Measurements from ENCODE around the gene LLCFC1.

DNA sequence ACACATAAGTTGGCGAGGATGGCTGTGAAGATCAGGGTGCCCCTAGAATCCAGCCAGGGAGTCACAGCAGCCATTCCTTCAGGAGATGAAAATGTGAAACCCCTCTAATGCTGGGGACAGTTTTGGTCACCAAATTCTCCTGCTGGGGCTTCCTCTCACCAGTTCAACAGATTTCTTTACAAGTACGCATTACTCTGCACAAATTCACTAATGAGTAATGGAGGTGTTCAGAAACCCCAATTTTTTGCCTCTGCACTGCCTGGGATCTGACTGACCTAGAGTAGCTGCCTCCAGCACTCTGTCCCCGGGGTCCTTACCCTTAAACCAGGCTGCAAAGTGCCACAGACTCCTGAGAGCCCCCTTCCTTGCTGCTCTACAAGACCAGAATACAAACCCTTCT, 21.8 kb upstream of the LLCFC1 start:
- TF ChIP-seq CTCF (IDR thresholded peaks at IDR 0.05): no peak
- TF ChIP-seq, protein P1, sequence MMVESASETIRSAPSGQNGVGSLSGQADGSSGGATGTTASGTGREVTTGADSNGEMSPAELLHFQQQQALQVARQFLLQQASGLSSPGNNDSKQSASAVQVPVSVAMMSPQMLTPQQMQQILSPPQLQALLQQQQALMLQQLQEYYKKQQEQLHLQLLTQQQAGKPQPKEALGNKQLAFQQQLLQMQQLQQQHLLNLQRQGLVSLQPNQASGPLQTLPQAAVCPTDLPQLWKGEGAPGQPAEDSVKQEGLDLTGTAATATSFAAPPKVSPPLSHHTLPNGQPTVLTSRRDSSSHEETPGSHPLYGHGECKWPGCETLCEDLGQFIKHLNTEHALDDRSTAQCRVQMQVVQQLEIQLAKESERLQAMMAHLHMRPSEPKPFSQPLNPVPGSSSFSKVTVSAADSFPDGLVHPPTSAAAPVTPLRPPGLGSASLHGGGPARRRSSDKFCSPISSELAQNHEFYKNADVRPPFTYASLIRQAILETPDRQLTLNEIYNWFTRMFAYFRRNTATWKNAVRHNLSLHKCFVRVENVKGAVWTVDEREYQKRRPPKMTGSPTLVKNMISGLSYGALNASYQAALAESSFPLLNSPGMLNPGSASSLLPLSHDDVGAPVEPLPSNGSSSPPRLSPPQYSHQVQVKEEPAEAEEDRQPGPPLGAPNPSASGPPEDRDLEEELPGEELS (CRISPR knock-in tag; IDR thresholded peaks at IDR 0.05): no peak
